Measurements from ENCODE around the gene ANKRD23. TPM values are rescaled to one million over a fixed set of nuclear protein-coding genes. Genes with fewer than 3 reads are reported as not detected.
A peak's percentile ranks its signal among the peaks of the same experiment; 100 is the strongest.
"Not testable (repeated sequence)": the region's sequence is repeated elsewhere in the genome, so short reads cannot be mapped to it uniquely, and the experiment has no call there.

The ANKRD23 gene
- total and polyA plus RNA-seq, 7 donors, result 0.69 to 5.5 (median 3.8) TPM; not detected in 1

DNA sequence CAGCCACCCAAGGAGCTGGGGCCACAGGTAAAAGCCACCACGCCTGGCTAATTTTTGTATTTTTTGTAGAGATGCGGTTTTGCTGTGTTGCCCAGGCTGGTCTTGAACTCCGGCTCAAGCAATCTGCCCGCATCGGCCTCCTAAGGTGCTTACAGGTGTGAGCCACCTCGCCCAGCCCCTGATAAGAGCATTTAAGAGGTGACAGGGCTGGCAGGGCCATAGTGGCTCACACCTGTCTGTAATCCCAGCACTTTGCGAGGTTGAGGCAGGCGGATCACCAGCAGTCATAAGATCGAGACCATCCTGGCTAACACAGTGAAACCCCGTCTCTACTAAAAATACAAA, 36.7 kb downstream of the ANKRD23 start:
- Histone ChIP-seq H3K27me3 (no peaks in the 10 kb centered on the region), H3K4me3 (no peak overlapping the region), H3K36me3 (peaks cover 0 to 28% (median 5%) of the 10 kb centered on the region in 4 donors), H3K27ac (no peak overlapping the region), H3K9me3 (no peaks in the 10 kb centered on the region), H3K4me1 (peaks cover 0 to 3% (median 0%) of the 10 kb centered on the region in 4 donors)
- TF ChIP-seq POLR2AphosphoS5 (IDR thresholded peaks at IDR 0.05) (no peak), POLR2A (IDR thresholded peaks at IDR 0.05) (no peak), EP300 (IDR thresholded peaks at IDR 0.05) (no peak)
- TF ChIP-seq, protein P1, sequence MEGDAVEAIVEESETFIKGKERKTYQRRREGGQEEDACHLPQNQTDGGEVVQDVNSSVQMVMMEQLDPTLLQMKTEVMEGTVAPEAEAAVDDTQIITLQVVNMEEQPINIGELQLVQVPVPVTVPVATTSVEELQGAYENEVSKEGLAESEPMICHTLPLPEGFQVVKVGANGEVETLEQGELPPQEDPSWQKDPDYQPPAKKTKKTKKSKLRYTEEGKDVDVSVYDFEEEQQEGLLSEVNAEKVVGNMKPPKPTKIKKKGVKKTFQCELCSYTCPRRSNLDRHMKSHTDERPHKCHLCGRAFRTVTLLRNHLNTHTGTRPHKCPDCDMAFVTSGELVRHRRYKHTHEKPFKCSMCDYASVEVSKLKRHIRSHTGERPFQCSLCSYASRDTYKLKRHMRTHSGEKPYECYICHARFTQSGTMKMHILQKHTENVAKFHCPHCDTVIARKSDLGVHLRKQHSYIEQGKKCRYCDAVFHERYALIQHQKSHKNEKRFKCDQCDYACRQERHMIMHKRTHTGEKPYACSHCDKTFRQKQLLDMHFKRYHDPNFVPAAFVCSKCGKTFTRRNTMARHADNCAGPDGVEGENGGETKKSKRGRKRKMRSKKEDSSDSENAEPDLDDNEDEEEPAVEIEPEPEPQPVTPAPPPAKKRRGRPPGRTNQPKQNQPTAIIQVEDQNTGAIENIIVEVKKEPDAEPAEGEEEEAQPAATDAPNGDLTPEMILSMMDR (IDR thresholded peaks at IDR 0.05), result no peak
- no peak for DNase-seq
- intact Hi-C loops (cut with DNase I), result no loop called here
- 85 to 87% methylated on average over 10 of the region's 10 CpGs for WGBS, 2 donors

DNA sequence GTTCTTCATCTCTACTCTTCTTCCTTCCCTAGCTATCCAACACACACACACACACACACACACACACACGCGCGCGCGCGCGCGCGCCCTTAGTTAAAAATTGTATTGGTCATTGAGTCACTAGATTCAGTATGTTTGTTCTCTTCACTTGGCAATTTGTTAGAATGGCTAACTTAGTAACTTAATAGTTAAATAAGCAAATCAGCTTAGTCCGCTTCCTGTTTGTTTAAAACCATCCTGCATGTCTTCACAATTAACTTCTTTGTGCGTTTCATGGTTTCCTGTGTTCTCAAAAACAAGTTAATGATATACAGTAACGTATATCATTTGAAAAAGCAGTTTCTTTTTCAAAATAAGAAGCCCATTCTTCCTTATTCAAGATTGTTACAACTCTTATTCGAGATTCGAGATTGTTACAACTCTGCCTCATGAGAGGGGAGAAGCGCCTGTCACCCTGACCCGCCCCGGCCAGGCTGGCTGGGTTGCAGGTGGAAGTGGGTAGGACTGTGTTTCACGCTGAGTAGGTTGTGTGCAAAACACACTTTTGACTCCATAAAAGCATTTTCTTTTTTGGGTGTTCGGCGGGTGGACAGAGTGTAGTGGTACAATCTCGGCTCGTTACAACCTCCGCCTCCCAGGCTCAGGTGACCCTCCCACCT, 37.2 kb downstream of the ANKRD23 start:
- peak; percentile 29 for DNase-seq
- peaks cover 0 to 32% (median 5%) of the 10 kb centered on the region in 4 donors for H3K36me3 ChIP-seq

DNA sequence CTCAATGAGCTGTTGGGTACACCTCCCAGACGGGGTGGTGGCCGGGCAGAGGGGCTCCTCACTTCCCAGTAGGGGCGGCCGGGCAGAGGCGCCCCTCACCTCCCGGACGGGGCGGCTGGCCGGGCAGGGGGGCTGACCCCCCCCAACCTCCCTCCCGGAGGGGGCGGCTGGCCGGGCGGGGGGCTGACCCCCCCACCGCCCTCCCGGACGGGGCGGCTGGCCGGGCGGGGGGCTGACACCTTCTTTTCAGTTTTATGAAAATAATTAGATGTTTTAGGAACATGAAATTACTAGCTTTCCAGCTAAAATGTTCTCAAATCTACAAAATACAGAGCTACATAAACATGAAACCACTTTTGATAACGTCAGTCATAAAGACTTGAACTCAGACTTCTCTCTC, 37.9 kb downstream of the ANKRD23 start:
- intact Hi-C loops (cut with DNase I); H3K4me1 ChIP-seq; H3K27me3 ChIP-seq; H3K27ac ChIP-seq; H3K4me3 ChIP-seq; H3K9me3 ChIP-seq: not testable (repeated sequence)
- peak; percentile 2 for DNase-seq
- whole genome bisulfite sequencing, 2 donors, result 91% methylated on average over 15 to 18 of the region's 20 CpGs
- peaks cover 0 to 34% (median 5%) of the 10 kb centered on the region in 4 donors for H3K36me3 ChIP-seq

More for the DNA sequence above, 37.2 kb downstream of the ANKRD23 start:
- Histone ChIP-seq H3K27ac (no peak overlapping the region), H3K9me3 (no peaks in the 10 kb centered on the region), H3K27me3 (no peaks in the 10 kb centered on the region), H3K4me1 (no peaks in the 10 kb centered on the region), H3K4me3 (no peak overlapping the region)
- WGBS, 2 donors, result 61 to 80% methylated on average over 23 of the region's 23 CpGs
- intact Hi-C loops (cut with DNase I), result no loop called here
- TF ChIP-seq, protein P1 (IDR thresholded peaks at IDR 0.05), result no peak
- no peak for TF ChIP-seq POLR2A (IDR thresholded peaks at IDR 0.05)
- TF ChIP-seq EP300 (IDR thresholded peaks at IDR 0.05), result no peak
- no peak for TF ChIP-seq POLR2AphosphoS5 (IDR thresholded peaks at IDR 0.05)

DNA sequence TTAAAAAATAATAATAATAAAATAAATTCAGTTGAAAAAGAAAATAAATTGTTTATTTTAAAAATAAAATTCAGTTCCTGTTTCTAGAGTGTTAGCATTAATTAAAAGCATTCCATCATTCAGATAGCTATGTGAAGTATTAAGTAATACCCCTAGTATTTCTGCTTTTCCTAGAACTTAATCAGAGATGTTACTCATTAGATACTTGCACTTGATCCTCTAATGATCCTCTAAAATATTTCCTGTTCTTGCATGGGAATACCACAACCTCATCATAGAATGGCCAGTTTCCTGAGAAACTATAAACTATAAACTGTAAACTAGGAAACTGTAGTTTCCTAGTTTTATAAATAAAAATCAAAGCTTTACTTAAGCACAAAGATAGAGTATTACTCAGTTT, 38.8 kb downstream of the ANKRD23 start:
- intact Hi-C loops (cut with DNase I), result loop anchor here (5.0 kb wide), 2 partner anchors 43 to 68 kb away; partner anchors contain the start of gene CNNM4
- H3K9me3 ChIP-seq, result no peaks in the 10 kb centered on the region
- no peak for DNase-seq
- no peak overlapping the region for H3K27ac ChIP-seq
- peaks cover 0 to 8% (median 7%) of the 10 kb centered on the region in 4 donors for H3K4me1 ChIP-seq
- no peak overlapping the region for H3K4me3 ChIP-seq
- H3K36me3 ChIP-seq, result peaks cover 0 to 27% (median 5%) of the 10 kb centered on the region in 4 donors
- H3K27me3 ChIP-seq, result no peaks in the 10 kb centered on the region
- TF ChIP-seq POLR2A (IDR thresholded peaks at IDR 0.05) (no peak), EP300 (IDR thresholded peaks at IDR 0.05) (no peak), POLR2AphosphoS5 (IDR thresholded peaks at IDR 0.05) (no peak)
- TF ChIP-seq, protein P1 (IDR thresholded peaks at IDR 0.05), result no peak

DNA sequence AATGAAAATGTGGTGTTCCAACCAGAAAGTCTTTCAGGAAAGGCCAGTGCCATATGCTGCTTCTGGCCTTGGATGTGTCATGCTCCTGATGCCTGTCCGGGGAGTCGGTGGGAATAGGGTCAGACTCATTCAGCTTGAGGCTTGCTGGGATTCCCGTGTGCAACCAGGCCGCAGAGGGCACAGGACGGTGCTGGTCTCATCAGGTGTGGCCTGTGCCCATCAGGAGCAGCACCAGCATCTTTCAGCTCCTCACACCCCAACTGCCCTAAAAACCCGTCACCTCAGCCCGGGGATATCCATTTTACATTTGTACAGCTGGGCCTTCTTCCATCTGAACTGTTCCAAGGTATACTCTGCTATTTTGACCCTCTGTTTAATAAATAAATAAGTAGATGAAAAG, 41.1 kb downstream of the ANKRD23 start:
- DNase-seq, result peak; percentile 39
- intact Hi-C loops (cut with DNase I), result loop anchor here (5.0 kb wide), 2 partner anchors 40 to 65 kb away; partner anchors contain the start of gene CNNM4
- WGBS, 2 donors, result 94 to 96% methylated on average over 7 of the region's 7 CpGs

More for the DNA sequence above, 41.1 kb downstream of the ANKRD23 start:
- Histone ChIP-seq H3K4me1 (peaks cover 0 to 8% (median 7%) of the 10 kb centered on the region in 4 donors), H3K4me3 (no peak overlapping the region), H3K36me3 (peaks cover 0 to 35% (median 3%) of the 10 kb centered on the region in 4 donors), H3K27ac (no peak overlapping the region), H3K9me3 (no peaks in the 10 kb centered on the region), H3K27me3 (no peaks in the 10 kb centered on the region)
- TF ChIP-seq, protein P1 (IDR thresholded peaks at IDR 0.05), result no peak
- TF ChIP-seq EP300 (IDR thresholded peaks at IDR 0.05), result no peak

All from sigmoid colon (tissue), 7 donors.